ENCODE measurements around the gene RAD21L1. TPM values are rescaled to one million over a fixed set of nuclear protein-coding genes. Genes with fewer than 3 reads are reported as not detected.

Gene RAD21L1
- total RNA-seq, 4 donors from 2014 or later, result not detected

DNA sequence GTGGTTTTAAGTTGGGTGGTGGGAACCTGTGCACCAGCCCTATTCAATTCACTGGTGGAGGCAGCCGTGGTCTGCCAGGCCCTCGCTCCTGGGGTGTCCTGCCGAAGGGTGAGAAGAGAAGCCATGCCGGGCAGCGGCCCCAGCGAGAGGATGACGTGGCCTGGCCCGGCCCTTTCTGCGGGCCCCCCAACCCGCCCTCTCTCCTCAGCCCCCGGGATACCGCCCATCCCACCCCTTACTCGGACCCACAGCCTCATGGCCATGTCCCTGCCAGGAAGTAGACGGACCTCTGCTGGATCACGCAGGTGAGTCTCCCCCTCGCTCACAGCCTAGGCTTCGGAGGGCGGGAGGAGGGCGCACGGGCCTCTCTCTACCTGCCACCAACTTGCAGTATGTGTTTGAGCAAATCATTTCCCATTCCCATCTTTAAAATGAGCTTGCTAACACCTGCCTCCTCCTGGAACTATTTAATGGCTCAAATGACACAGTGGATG is 70.3 kb downstream of the RAD21L1 start:
- no peaks in the 10 kb centered on the region for H3K4me1 ChIP-seq
- DNase-seq, result no peak
- intact Hi-C loops (cut with DNase I; ENCODE audit: low total_unique reads), result no loop called here
- TF ChIP-seq POLR2A (IDR thresholded peaks at IDR 0.05), result no peak
- TF ChIP-seq, protein P1, sequence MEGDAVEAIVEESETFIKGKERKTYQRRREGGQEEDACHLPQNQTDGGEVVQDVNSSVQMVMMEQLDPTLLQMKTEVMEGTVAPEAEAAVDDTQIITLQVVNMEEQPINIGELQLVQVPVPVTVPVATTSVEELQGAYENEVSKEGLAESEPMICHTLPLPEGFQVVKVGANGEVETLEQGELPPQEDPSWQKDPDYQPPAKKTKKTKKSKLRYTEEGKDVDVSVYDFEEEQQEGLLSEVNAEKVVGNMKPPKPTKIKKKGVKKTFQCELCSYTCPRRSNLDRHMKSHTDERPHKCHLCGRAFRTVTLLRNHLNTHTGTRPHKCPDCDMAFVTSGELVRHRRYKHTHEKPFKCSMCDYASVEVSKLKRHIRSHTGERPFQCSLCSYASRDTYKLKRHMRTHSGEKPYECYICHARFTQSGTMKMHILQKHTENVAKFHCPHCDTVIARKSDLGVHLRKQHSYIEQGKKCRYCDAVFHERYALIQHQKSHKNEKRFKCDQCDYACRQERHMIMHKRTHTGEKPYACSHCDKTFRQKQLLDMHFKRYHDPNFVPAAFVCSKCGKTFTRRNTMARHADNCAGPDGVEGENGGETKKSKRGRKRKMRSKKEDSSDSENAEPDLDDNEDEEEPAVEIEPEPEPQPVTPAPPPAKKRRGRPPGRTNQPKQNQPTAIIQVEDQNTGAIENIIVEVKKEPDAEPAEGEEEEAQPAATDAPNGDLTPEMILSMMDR (IDR thresholded peaks at IDR 0.05), result no peak
- H3K36me3 ChIP-seq, result no peaks in the 10 kb centered on the region
- H3K27me3 ChIP-seq, result no peaks in the 10 kb centered on the region
- H3K27ac ChIP-seq, result no peak overlapping the region
- no peaks in the 10 kb centered on the region for H3K9me3 ChIP-seq
- no peak overlapping the region for H3K4me3 ChIP-seq

DNA sequence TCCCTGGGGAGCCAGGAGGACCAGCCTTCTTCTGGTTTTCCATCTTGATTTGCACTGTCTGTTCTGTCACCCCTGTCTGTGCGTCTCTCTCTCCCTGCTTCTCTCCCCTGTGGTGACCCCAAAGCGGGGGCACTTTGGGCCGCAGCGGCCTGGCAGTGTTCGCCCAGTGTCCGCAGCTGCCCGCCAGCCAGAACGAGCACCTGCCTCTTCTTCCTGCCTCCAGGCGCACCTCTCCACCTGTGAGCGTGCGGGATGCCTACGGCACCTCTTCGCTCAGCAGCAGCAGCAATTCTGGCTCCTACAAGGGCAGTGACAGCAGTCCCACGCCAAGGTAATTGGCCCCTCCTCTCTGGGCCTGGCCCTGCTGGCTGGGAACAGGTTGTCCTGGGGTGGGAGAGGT is 71.1 kb downstream of the RAD21L1 start:
- DNase-seq, result no peak
- Histone ChIP-seq H3K27ac (no peak overlapping the region), H3K9me3 (no peaks in the 10 kb centered on the region), H3K27me3 (no peaks in the 10 kb centered on the region), H3K36me3 (no peaks in the 10 kb centered on the region), H3K4me3 (no peak overlapping the region), H3K4me1 (no peaks in the 10 kb centered on the region)
- no peak for TF ChIP-seq POLR2A (IDR thresholded peaks at IDR 0.05)
- TF ChIP-seq, protein P1 (IDR thresholded peaks at IDR 0.05), result no peak
- intact Hi-C loops (cut with DNase I; ENCODE audit: low total_unique reads), result no loop called here

DNA sequence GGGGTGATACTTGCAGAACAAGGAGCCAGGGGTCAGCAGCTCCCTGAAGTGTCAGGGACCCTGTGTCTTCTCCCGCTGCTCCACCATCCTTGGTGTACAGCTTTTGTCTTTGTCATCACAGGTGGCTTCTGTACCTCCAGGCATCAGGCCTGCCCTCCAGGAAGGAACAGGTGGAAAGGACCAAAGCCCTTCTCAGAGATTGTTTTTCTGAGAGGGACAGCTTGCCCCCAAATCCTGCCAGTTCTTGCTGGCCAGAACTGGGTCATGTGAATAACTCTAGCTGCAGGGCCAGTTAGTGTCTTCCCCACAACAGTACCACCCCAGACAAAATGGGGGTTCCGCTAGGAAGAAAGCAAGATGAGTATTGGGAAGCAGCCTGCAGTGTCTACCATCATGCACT is 71.6 kb downstream of the RAD21L1 start:
- DNase-seq, result no peak
- H3K36me3 ChIP-seq, result no peaks in the 10 kb centered on the region

DNA sequence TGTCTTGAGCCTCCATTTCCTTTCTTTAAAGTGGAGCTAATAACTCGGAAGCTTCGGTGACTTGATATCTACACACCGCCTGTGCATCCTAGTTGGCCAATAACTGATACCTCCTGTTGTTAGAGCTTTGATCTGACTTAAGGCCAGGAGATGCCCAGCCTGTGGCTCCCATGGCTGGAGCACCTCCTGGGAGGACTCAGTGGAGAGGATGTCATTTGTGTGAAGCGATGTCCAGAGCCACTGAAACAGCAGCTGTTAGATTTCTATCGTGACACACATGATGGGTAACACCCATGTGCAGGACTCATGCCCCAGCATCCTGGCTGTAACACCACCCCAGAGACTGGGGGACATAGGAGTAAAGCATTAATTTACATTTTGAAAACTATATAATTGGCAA is 72.3 kb downstream of the RAD21L1 start:
- Histone ChIP-seq H3K4me3 (no peak overlapping the region), H3K27ac (no peak overlapping the region), H3K36me3 (no peaks in the 10 kb centered on the region), H3K27me3 (no peaks in the 10 kb centered on the region), H3K4me1 (no peaks in the 10 kb centered on the region), H3K9me3 (no peaks in the 10 kb centered on the region)
- DNase-seq, result no peak
- intact Hi-C loops (cut with DNase I; ENCODE audit: low total_unique reads), result no loop called here
- TF ChIP-seq, protein P1 (IDR thresholded peaks at IDR 0.05), result no peak
- TF ChIP-seq POLR2A (IDR thresholded peaks at IDR 0.05), result no peak

More for the DNA sequence above, 71.6 kb downstream of the RAD21L1 start:
- Histone ChIP-seq H3K4me1 (no peaks in the 10 kb centered on the region), H3K27me3 (no peaks in the 10 kb centered on the region), H3K9me3 (no peaks in the 10 kb centered on the region), H3K27ac (no peak overlapping the region), H3K4me3 (no peak overlapping the region)
- TF ChIP-seq POLR2A (IDR thresholded peaks at IDR 0.05), result no peak
- TF ChIP-seq, protein P1 (IDR thresholded peaks at IDR 0.05), result no peak
- intact Hi-C loops (cut with DNase I; ENCODE audit: low total_unique reads), result no loop called here

DNA sequence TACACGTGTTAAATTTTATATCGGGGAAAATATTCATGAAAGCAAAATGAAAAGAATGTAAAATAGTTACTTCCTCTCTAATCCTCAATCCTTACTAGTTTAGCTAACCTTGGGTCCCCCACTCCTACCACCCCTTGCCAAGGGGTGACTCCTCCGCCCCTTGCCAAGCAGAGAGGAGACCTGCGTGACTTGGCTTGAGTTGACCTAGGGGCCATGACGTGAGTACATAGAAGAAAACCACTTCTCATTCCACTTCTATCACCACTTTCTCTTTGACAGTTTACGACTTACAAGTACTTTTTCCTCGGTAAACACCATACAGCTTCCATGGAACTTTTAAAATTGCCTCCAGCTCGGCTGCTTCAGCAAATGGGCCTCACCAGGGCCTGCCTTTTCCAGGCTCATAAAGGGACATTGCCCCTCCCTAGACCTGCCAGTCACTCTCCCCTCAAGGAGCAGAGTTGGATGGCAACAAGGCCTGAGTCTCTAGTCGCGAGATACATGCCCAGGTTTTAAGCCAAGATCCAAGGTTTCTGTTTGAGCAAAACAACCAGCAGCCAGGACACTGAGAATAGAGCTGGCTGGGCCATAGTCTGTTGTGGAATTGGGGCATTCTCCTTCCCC is 73.2 kb downstream of the RAD21L1 start:
- Histone ChIP-seq H3K36me3 (no peaks in the 10 kb centered on the region), H3K4me1 (no peaks in the 10 kb centered on the region), H3K27me3 (no peaks in the 10 kb centered on the region), H3K27ac (no peak overlapping the region), H3K4me3 (no peak overlapping the region), H3K9me3 (no peaks in the 10 kb centered on the region)
- no peak for TF ChIP-seq POLR2A (IDR thresholded peaks at IDR 0.05)
- TF ChIP-seq, protein P1 (IDR thresholded peaks at IDR 0.05), result no peak
- intact Hi-C loops (cut with DNase I; ENCODE audit: low total_unique reads), result no loop called here
- DNase-seq, result no peak

Data from uterus (tissue), 4 donors.